Activated CD4-positive, alpha-beta T cell treated with anti-CD3 and anti-CD28 coated beads, Interleukin-2, Interleukin-4, amounts not matched to agents 100 ng/mL and 50 ng/mL, durations not matched to agents 16 hours and 8 hours (primary cell): ENCODE measurements around the gene FMO5.
"Not testable (repeated sequence)": the region's sequence is repeated elsewhere in the genome, so short reads cannot be mapped to it uniquely, and the experiment has no call there.

Source experiments
- DNase-seq: peaks from one replicate; pipeline ENCODE4 v3.0.0-alpha.2; 2020; ENCODE audit warnings: low spot score

Gene FMO5

DNA sequence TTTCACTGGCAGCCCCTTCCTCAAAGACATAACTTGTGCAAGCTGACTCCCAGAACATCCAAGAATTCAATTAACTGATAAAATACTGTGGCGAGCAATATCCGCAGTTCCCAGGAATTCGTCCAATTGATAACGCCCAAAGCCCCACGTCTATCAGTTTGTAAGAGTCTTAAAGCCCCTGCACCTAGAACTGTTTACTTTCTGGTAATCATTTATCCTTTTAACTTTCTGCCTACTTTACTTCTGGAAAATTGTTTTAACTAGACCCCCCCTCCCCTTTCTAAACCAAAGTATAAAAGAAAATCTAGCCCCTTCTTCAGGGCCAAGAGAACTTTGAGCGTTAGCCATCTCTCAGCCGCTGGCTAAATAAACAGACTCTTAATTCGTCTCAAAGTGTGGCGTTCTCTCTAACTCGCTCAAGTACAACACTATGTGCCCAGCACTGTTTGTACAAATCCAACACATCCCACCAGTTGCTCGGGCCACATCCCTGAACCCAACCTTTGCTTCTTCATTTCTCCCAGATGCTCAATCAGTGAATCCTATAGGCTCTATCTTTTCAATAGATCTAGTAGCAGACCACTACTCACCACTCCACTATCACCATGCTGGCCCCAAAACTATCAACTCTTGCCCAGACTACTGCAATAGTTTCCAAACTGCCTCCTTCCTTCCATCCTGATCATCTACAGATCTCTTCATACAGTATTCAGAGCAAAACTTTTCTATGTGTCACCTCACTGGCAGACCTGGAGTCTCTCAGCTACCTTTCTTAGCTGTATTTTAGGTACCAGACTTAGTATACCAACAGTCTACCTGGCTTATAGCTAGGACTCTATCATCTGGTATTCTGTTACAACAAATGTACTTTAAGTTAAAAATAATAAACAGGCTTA, 14.0 kb upstream of the FMO5 start:
- DNase-seq = no peak

DNA sequence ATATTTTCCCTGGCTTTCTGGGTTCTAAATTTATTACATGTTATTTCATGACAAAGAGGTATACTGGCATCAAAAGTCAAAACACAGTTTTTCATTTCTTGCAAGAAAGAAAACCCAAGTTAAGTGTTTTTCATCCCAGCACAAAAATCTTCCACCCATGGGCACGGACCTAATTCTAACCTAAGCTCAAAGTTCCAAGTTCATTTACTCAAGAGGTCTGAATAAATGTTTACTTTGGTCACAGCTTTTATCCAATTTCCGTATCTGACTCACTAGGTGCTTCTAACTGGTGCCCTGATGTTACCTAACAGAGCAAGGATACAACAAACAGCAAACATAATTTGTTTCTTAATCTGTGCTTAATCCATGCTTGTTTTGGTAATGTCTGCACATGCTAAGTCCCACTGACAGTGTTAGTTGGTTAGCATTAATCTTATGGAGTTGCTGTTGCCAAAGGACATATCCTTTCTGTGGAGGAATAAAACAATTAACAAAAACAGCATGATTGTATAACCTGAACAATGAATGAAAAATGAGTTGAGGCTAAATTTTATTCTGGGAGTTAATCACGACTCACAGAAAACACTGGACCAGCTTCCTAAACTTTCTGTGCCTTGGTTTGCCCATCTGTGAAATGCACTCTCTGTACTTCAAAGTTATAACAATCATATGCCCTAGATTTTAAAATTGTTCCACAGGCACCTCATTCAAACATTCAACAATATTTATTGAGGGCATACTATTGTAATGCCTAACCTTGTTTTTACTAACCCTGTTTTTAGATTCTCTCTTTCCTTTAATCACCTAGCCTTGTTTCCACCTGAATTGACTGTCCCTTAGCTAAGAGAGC, 13.1 kb upstream of the FMO5 start:
- no peak for DNase-seq

DNA sequence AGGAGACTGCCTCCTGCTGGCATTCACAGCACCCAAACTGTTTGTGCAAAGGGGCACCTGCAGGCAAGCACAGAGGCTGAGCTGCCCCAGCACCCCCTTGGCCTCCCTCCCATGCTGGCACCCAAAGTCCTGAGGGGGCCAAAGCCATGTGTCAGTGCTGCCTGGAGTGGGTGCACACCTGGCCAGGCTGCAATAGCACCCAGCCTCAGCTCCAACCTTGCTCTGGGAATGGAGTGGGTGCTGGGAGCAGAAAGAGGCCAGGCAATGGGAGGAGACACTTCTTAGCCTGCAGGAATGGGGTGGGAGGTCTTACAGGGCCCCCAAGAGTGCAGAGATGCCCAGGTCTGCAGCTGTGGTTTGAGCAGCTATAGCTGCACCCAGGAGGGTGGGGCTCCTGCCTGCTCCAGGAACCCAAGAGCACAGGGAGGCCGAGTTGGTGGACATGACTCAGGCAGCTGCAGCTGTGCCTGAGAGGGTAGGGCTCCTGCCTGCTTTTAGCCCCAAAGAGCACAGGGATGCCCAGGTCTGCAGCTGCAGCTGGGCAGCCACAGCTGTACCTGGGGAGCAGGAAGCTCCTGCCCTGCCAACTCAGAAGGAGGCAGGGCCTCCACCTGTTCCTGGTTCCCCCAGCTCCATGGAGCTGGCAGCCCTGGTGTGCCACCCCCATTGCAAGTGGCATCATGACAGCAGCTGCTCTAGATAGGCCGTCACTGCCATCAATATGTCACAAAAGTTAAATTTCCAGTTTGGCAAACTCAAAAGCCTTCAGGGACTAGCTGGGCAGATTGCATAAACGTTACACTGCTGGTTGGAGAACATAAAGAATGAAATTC, 12.0 kb upstream of the FMO5 start:
- no peak for DNase-seq

DNA sequence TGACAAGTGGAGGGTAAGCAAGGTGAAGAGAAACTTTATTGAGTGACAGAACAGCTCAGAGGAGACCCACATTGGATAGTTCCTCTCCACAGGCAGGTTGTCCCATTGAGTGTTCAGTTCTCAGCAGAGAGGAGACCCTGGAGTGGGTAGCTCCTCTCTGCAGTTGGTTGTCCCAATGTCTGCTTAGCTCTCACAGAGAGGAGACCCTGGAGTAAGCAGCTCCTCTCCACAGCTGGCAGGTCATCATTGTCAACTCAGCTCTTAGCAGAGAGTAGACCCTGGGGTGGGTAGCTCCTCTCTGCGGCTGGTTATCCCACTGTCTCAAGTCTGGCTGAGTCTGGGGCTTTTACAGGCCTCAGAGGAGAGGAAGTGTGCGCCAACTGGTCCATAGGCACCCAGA, 11.3 kb upstream of the FMO5 start:
- DNase-seq = no peak

DNA sequence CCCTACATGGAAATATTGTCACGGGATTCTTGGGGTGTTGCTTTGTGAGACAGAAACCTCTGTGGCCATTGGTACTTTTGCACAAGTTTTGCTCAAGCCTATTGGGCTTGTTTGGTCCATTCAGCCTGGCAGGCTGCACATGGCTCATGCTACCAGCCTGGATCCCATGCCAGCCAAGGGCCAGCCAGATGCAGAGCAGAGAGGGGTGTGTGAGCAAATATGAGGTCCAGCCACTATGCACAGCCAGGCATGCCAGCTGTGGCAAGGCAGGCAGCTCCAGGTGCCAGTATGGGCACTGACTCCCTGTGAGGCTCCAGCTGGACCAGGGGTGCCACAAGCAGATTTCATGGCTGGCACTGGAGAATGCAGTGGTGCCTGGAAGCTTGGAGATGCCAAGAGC, 10.7 kb upstream of the FMO5 start:
- no peak for DNase-seq

DNA sequence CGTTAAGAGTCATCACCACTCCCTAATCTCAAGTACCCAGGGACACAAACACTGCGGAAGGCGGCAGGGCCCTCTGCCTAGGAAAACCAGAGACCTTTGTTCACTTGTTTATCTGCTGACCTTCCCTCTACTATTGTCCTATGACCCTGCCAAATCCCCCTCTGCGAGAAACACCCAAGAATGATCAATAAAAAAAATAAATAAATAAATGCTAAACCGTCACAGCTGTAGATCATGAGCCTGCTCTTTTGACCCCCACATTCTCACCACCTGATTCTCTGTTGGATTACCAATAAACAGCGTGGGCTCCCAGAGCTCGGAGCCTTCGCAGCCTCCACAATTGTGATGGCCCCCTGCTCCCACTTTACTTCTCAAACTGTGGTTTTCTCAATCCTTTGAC, 8.8 kb upstream of the FMO5 start:
- DNase-seq = not testable (repeated sequence)

DNA sequence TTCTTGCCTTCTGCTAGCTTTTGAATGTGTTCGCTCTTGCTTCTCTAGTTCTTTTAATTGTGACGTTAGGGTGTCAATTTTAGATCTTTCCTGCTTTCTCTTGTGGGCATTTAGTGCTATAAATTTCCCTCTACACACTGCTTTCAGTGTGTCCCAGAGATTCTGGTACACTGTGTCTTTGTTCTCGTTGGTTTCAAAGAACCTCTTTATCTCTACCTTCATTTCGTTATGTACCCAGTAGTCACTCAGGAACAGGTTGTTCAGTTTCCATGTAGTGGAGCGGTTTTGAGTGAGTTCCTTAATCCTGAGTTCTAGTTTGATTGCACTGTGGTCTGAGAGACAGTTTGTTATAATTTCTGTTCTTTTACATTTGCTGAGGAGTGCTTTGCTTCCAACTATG, 5.9 kb upstream of the FMO5 start:
- not testable (repeated sequence) for DNase-seq

DNA sequence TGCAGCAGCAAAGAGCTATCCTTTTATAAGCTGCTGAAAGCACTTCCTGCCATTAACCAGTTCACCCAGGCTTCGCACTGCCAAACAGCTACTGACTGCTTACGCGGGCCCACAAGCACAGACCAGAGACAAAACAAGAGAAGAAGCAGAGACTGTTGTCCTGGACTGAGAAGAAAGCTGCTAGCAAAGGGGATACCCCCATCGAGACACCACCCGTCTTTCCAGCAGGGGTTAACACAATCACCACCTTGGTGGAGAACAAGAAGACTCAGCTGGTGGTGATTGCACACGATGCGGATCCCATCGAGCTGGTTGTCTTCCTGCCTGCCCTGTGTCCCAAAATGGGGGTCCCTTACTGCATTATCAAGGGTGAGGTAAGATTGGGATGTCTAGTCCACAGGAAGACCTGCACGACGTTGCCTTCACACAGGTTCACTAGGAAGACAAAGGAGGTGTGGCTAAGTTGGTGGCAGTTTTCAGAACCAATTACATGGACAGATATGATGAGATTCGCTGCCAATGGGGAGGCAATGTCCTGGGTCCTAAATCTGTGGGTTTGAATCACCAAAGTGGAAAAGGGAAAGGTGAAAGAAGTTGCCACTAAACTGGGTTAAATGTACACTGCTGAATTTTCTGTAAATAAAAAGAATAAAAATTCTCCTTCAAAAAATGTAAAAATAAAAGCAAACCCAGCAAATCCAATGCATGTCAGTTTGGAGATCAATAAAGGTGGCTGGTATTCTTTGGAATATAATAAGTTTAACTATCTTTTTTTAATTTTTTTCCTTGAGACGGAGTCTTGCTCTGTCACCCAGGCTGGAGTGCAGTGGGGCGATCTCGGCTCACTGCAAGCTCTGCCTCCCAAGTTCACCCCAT, 1.2 kb downstream of the FMO5 start:
- no peak for DNase-seq

DNA sequence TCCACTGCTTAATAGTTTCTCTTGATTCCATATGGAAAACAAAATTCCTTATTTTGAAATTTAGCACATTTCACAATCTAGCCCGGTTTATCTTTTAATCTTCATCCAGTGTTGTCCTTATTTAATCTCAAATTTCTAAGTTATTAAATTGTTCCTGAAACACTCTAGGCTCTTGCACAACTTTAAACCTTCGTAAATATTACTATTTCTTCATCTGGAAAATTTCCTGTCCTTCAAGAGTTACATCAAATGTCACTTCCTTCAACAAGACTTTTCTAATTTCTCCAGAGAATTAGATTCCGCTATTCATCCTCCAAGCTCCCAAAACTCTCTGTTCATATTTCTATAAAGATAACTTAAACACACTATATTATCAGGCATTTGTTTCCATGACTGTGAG, 6.5 kb downstream of the FMO5 start:
- DNase-seq = no peak

DNA sequence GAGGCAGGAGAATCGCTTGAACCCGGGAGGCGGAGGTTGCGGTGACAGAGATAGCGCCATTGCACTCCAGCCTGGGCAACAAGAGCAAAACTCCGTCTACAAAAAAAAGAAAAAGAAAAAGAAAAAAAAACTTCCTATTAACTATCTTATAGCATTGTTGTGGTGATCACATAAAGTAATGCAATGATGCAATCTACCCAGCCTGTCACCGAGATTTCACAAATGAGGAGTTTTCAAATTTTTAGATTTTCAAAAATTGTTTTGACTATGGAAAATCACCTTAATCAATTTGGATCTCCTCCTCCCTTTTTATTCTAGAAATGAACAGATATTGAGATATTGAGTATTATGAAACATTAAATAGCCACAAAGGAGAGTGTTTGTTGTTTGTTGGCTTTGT, 8.0 kb downstream of the FMO5 start:
- no peak for DNase-seq

DNA sequence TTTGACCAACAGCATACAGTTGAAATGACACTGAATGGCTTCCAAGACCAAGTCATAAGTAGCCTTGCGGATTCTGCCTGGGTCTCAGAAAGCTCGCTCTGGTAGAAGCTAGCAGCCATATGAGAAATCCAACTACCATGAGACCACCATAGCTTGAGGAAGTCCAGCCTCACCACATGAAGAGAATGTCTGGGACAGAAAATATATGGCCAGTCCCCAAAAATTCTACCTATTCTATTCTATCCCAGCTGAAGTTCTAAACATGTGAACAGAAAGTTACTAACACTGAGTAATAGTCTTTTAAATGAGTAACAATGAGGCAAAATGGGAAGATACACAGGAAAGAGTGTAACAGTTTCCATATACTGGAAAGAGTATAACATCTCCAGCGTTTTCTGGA, 9.0 kb downstream of the FMO5 start:
- no peak for DNase-seq

DNA sequence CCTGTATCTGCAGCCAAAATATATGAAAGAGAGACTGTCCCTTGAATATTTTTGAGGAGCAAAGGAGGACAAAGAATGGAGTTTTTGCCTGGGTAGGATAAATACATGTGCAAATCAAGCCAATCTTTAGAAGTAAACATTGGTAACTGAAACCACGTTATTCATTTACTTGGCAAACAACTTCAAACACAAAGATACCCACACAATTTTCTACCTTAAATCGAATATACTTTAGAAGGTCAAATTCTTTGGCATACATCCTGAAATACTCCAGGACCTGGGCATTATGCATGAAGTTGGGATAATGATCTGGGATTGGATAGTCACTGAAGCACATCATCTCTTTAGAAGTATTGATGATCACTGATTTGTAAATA, 9.6 kb downstream of the FMO5 start:
- DNase-seq = no peak

DNA sequence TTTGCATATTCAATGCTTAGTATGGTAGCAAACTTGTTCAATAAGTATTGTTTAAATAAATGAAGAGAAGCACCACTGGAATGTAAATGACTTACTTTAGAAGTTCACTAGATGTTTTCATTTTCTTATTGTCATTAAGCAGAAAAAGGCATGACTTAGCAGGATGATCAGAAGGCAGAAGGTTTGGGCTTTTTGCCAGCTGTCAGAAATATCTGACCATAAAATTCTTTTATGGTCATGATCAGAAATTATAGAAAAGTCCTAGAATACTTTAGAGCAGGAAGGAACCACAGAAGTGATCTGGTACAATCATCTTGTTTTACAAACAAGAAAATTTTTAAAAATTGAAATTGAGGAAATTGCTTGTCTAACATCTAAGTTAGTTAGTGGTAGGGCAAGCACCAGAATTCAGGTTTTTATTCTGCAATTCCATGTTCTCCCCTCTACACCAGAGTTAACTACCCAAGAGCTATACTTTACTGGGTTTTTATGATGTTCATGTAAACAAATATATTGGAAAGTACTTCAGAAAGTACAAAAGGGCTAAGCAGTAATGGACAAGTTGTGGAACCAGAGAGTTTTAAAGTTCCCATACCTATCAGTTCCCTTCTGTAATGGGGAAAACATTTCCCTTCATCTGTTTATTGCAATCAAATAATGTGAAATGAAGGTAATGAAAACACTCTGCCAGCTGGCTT, 10.1 kb downstream of the FMO5 start:
- DNase-seq = no peak

DNA sequence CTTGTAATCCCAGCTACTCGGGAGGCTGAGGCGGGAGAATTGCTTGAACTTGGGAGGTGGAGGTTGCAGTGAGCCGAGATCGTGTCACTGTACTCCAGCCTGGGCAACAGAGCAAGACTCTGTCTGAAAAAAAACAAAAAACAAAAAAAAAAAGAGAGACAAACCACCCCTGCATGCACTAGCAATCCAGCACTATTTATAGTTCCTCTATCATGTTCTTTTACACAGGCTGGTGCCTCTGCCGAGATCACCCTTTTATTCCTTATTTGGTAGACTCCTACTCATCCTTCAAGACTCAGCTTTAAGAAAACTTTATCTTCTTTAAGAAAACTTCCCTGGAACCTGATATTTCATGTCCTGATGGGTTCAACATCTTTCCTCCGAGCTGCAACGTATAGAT, 10.8 kb downstream of the FMO5 start:
- DNase-seq = no peak

DNA sequence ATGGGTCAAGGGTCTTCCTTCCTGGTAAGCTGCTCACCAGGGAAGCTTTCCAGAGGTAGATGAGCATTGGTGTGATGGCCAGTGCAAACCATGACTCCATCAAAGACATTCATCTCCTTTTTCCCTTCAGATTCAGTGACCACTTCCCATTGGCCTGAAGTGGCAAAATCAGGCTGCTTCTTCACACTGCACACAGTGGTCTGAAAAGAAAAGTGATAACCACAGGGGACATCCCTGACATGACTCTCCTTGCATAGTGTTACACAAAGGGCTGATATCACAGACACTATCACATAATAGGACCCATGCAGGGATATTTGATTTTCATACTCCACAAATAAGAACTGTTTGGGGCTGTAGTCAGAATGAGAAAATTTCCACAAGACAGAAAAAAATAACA, 11.9 kb downstream of the FMO5 start:
- no peak for DNase-seq

DNA sequence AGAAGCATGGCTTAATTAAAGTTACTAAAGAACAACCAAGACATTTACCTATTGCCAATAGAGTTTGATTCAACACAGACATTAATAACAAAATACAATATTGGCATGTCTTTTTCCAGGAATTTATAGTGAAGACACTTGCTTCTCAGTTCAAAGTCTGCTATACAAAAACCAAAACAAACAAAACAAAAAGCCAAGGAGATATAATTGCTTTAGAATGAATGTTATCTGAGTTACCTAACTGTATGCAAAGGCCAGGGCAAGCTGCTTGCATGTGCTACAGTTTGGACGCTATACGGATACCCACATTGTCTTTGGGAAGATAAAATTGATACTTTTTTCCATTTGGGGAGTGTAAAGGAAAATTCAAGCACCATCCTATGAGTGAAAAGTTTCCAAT, 13.6 kb downstream of the FMO5 start:
- no peak for DNase-seq

DNA sequence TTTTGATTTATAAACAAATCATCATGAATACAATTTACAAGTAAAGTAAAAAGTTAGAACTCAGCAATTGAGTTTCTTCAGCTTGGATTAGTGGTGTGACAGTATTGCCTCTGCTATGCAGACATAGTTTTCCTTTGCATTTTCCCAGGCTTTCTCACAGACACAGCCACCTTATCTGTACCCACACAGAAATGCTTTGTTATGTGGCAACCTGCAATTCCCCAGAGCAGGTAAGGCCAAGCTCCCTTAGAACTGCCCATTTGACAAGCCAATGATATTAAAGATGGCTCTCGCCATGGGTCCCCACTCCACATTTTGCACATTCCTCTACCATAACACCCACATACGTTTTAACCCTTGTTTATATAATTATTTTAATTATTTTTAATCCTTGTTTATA, 14.2 kb downstream of the FMO5 start:
- DNase-seq = no peak

DNA sequence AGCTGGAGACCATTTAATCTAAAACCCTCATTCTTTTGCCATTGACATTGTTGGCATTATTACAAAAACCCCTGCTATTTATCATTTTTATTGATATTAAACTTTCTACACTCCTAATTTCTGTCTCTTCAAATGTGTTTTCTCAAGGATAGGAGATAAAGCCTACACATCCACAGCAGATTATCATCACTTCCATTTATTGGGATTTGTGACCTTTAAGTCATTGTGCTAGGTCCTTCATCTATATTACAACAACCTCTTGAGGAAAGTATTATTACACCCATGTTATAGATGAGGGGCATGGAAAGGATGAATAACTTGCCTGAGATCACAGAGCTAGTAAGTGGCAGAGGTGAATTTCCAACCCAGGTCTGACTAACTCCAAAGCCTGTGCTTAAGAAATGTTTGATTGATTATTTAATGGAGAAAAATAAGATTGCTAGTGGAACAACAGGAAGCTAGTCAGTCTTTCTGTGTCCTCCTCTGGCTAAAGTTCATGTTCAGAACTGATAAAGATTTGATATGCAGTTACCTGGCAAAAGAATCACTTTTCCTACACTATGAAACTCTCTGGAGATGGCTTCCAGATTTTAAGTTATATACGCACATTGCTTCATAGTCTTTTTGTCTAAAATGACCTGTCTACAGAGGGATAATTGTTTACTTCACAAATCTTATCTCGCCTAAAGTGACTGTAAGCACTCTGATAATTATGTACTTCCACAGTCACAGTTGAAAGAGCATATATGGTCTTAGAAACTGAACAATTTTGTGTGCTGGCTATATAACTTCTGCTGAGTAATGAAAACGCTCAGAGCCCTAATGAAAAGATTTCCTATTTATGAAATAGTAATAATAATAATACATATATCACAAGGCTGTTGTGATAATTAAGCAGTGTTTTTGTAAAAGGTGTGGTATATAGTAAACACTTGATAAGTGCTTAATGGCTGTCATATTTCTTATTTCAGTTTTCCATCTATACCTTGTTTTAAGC, 15.0 kb downstream of the FMO5 start:
- DNase-seq = no peak

DNA sequence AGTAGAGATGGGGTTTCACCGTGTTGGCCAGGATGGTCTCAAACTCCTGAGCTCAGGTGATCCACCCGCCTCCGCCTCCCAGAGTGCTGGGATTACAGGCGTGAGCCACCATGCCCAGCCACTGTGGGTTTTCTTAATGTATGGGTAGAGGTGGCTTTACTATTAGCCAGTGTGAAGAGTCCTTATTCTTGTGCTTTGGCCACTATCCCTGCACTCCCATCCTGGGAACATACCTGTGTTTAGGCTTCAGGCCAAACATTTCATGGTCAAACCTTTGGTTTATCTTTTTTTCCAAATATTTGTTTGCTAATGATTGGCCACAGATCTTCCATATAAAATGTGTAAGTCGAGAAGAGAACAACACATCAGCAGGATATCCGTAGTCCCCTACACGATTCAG, 16.5 kb downstream of the FMO5 start:
- DNase-seq = no peak

DNA sequence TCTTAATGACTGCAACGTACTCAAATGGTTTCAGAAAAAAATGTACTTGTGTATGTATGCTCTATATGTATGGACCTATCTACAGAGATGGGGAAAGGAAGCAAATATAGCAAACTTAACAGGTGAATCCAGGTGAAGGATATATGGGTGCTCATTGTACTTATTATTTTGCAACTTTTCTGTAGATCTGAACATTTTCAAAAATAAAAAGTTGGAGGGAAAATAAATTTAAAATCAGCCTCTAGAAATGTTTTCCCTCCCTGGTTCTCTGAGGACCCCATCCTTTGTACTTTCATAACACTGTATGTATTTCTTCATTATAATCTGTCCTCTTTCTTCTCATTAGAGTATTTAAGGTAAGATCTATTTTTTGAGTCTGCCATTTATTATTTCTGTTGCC, 17.9 kb downstream of the FMO5 start:
- DNase-seq = no peak
